Measurements from ENCODE around the gene BTLA.

BTLA gene

GRCh38 chr3:112508261-112508660 is 9.0 kb upstream of the BTLA start:
- ChIA-PET POLR2A (no interaction called here), CTCF (interaction anchor here (1.9 kb wide), 1 partner anchor 23 kb away, joined by 5 read pairs; no protein-coding TSS in a partner anchor)
- no peak for TF ChIP-seq ZBTB1 (tag by site-specific recombination; IDR thresholded peaks at IDR 0.05)
- TF ChIP-seq ZNF48 (tag by site-specific recombination; IDR thresholded peaks at IDR 0.05) = no peak
- TF ChIP-seq ZSCAN30 (tag by site-specific recombination; IDR thresholded peaks at IDR 0.05) = no peak
- H3K36me3 ChIP-seq (ENCODE audit: control insufficient read depth in 2 of 2, insufficient read depth in 1 of 2, low read length in 2 of 2) = no peaks in the 10 kb centered on the region
- H3K9me3 ChIP-seq (ENCODE audit: control insufficient read depth, insufficient read depth, low read depth, low read length) = no peaks in the 10 kb centered on the region
- H3K4me1 ChIP-seq (ENCODE audit: control insufficient read depth, insufficient read depth, low read length) = no peaks in the 10 kb centered on the region
- no peak overlapping the region for H3K27ac ChIP-seq (ENCODE audit: extremely low read depth, low read depth, low read length)
- H3K4me3 ChIP-seq (ENCODE audit: low read depth, low read length) = no peak overlapping the region

DNA sequence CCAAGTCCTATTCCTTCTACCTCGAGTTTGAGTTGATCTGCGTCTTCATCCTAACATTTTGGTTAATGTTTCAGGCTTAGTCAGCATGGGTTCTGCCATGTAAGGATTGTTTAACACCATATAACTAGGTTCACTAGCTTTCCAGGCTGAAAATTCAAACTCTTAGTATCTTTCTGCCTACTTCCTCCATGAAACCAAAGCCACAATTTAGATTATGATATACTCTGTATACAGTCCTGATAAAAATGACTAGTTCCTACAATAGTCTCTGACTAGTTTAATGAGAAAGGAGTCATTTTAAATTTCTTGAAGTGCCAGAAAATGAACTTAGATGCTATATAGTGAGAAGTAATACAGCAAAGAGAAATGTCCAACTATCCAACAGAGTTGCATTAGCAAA is 6.6 kb upstream of the BTLA start:
- Histone ChIP-seq H3K9me3 (ENCODE audit: control insufficient read depth, insufficient read depth, low read depth, low read length) (no peaks in the 10 kb centered on the region), H3K4me1 (ENCODE audit: control insufficient read depth, insufficient read depth, low read length) (no peaks in the 10 kb centered on the region), H3K27ac (ENCODE audit: extremely low read depth, low read depth, low read length) (no peak overlapping the region), H3K36me3 (ENCODE audit: control insufficient read depth in 2 of 2, insufficient read depth in 1 of 2, low read length in 2 of 2) (no peaks in the 10 kb centered on the region), H3K4me3 (ENCODE audit: low read depth, low read length) (no peak overlapping the region)
- ChIA-PET CTCF (interaction anchor here (1.4 kb wide), 1 partner anchor 394 kb away, joined by 3 read pairs; no protein-coding TSS in a partner anchor), POLR2A (no interaction called here)
- no peak for TF ChIP-seq SCRT1 (tag by site-specific recombination; IDR thresholded peaks at IDR 0.05; ENCODE audit: borderline replicate concordance)
- no peak for TF ChIP-seq ZNF146 (tag by site-specific recombination; IDR thresholded peaks at IDR 0.05)
- TF ChIP-seq ZNF449 (tag by site-specific recombination; IDR thresholded peaks at IDR 0.05) = no peak
- no peak for TF ChIP-seq ZSCAN23 (tag by site-specific recombination; IDR thresholded peaks at IDR 0.05)
- TF ChIP-seq ZNF398 (tag by site-specific recombination; IDR thresholded peaks at IDR 0.05) = no peak
- TF ChIP-seq ZNF704 (tag by site-specific recombination; IDR thresholded peaks at IDR 0.05) = no peak
- no peak for TF ChIP-seq ZNF416 (tag by site-specific recombination; IDR thresholded peaks at IDR 0.05)
- no peak for TF ChIP-seq ZNF621 (tag by site-specific recombination; IDR thresholded peaks at IDR 0.05)
- no peak for TF ChIP-seq ZNF140 (tag by site-specific recombination; IDR thresholded peaks at IDR 0.05)
- TF ChIP-seq, protein P1, sequence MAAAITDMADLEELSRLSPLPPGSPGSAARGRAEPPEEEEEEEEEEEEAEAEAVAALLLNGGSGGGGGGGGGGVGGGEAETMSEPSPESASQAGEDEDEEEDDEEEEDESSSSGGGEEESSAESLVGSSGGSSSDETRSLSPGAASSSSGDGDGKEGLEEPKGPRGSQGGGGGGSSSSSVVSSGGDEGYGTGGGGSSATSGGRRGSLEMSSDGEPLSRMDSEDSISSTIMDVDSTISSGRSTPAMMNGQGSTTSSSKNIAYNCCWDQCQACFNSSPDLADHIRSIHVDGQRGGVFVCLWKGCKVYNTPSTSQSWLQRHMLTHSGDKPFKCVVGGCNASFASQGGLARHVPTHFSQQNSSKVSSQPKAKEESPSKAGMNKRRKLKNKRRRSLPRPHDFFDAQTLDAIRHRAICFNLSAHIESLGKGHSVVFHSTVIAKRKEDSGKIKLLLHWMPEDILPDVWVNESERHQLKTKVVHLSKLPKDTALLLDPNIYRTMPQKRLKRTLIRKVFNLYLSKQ (tag by site-specific recombination; IDR thresholded peaks at IDR 0.05; ENCODE audit: borderline replicate concordance) = no peak
- TF ChIP-seq, protein P2, sequence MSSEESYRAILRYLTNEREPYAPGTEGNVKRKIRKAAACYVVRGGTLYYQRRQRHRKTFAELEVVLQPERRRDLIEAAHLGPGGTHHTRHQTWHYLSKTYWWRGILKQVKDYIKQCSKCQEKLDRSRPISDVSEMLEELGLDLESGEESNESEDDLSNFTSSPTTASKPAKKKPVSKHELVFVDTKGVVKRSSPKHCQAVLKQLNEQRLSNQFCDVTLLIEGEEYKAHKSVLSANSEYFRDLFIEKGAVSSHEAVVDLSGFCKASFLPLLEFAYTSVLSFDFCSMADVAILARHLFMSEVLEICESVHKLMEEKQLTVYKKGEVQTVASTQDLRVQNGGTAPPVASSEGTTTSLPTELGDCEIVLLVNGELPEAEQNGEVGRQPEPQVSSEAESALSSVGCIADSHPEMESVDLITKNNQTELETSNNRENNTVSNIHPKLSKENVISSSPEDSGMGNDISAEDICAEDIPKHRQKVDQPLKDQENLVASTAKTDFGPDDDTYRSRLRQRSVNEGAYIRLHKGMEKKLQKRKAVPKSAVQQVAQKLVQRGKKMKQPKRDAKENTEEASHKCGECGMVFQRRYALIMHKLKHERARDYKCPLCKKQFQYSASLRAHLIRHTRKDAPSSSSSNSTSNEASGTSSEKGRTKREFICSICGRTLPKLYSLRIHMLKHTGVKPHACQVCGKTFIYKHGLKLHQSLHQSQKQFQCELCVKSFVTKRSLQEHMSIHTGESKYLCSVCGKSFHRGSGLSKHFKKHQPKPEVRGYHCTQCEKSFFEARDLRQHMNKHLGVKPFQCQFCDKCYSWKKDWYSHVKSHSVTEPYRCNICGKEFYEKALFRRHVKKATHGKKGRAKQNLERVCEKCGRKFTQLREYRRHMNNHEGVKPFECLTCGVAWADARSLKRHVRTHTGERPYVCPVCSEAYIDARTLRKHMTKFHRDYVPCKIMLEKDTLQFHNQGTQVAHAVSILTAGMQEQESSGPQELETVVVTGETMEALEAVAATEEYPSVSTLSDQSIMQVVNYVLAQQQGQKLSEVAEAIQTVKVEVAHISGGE (tag by site-specific recombination; conservative IDR thresholded peaks at IDR 0.05; ENCODE audit: low read depth) = no peak
